Measurements from ENCODE around the gene GBE1.

The GBE1 gene

GRCh38 chr3:81451140-81451539 is 310.3 kb downstream of the GBE1 start:
- peaks cover 3% of the 10 kb centered on the region for H3K27me3 ChIP-seq (ENCODE audit: insufficient read depth, poor library complexity, severe bottlenecking)

GRCh38 chr3:81446806-81447205 is 314.6 kb downstream of the GBE1 start:
- Histone ChIP-seq H3K4me3 (replicated peaks; ENCODE audit: insufficient read depth, low read length) (no peak overlapping the region), H3K27ac (replicated peaks) (no peak overlapping the region), H3K27me3 (ENCODE audit: insufficient read depth, poor library complexity, severe bottlenecking) (peaks cover 3% of the 10 kb centered on the region)
- TF ChIP-seq CTCF (IDR thresholded peaks at IDR 0.05; ENCODE audit: insufficient read depth, low read length) (no peak), POLR2AphosphoS5 (IDR thresholded peaks at IDR 0.05; ENCODE audit: low read depth) (no peak), SPI1 (IDR thresholded peaks at IDR 0.05; ENCODE audit: borderline replicate concordance, low read depth) (no peak), GABPA (IDR thresholded peaks at IDR 0.05; ENCODE audit: low read depth) (no peak), REST (IDR thresholded peaks at IDR 0.05; ENCODE audit: insufficient replicate concordance, low read depth) (no peak)
- no peak for DNase-seq (ENCODE audit: low read depth in 1 of 2, low spot score in 1 of 2)

More at GRCh38 chr3:81451140-81451539, 310.3 kb downstream of the GBE1 start:
- TF ChIP-seq REST (IDR thresholded peaks at IDR 0.05; ENCODE audit: insufficient replicate concordance, low read depth) (no peak), SPI1 (IDR thresholded peaks at IDR 0.05; ENCODE audit: borderline replicate concordance, low read depth) (no peak), GABPA (IDR thresholded peaks at IDR 0.05; ENCODE audit: low read depth) (no peak), CTCF (IDR thresholded peaks at IDR 0.05; ENCODE audit: insufficient read depth, low read length) (no peak), POLR2AphosphoS5 (IDR thresholded peaks at IDR 0.05; ENCODE audit: low read depth) (no peak)
- no peak overlapping the region for H3K27ac ChIP-seq (replicated peaks)
- H3K4me3 ChIP-seq (replicated peaks; ENCODE audit: insufficient read depth, low read length) = no peak overlapping the region
- DNase-seq (ENCODE audit: low read depth in 1 of 2, low spot score in 1 of 2) = no peak

GRCh38 chr3:81445712-81446111 is 315.7 kb downstream of the GBE1 start:
- Histone ChIP-seq H3K27me3 (ENCODE audit: insufficient read depth, poor library complexity, severe bottlenecking) (peaks cover 3% of the 10 kb centered on the region), H3K27ac (replicated peaks) (no peak overlapping the region), H3K4me3 (replicated peaks; ENCODE audit: insufficient read depth, low read length) (no peak overlapping the region)
- DNase-seq (ENCODE audit: low read depth in 1 of 2, low spot score in 1 of 2) = no peak
- TF ChIP-seq POLR2AphosphoS5 (IDR thresholded peaks at IDR 0.05; ENCODE audit: low read depth) (no peak), SPI1 (IDR thresholded peaks at IDR 0.05; ENCODE audit: borderline replicate concordance, low read depth) (no peak), REST (IDR thresholded peaks at IDR 0.05; ENCODE audit: insufficient replicate concordance, low read depth) (no peak), CTCF (IDR thresholded peaks at IDR 0.05; ENCODE audit: insufficient read depth, low read length) (no peak), GABPA (IDR thresholded peaks at IDR 0.05; ENCODE audit: low read depth) (no peak)
